Astrocyte of the cerebellum (primary cell): ENCODE data around the gene UBA52.
A peak's percentile ranks its signal among the peaks of the same experiment; 100 is the strongest.

Experiments used
- DNase-seq: peaks from one replicate; pipeline ENCODE4 v3.0.0-alpha.2; 2011; ENCODE audit warnings: low read depth
- H3K4me3 ChIP-seq: 2 replicates; pipeline ENCODE4 v1.5.1; 2011; ENCODE audit warnings: mild to moderate bottlenecking, low read depth, low read length, moderate library complexity
- in situ Hi-C: cut with HindIII; loops from 2 replicates; pipeline ENCODE4 v1.10.0; 2017; ENCODE audit warnings: low sequenced_read_pairs
- TF ChIP-seq, protein P1 (sequence below): IDR thresholded peaks from 2 replicates; pipeline ENCODE4 v1.5.1; 2012; ENCODE audit warnings: low read length, low read depth, moderate library complexity, mild to moderate bottlenecking; ENCODE audit errors: missing control alignments

Gene UBA52

DNA sequence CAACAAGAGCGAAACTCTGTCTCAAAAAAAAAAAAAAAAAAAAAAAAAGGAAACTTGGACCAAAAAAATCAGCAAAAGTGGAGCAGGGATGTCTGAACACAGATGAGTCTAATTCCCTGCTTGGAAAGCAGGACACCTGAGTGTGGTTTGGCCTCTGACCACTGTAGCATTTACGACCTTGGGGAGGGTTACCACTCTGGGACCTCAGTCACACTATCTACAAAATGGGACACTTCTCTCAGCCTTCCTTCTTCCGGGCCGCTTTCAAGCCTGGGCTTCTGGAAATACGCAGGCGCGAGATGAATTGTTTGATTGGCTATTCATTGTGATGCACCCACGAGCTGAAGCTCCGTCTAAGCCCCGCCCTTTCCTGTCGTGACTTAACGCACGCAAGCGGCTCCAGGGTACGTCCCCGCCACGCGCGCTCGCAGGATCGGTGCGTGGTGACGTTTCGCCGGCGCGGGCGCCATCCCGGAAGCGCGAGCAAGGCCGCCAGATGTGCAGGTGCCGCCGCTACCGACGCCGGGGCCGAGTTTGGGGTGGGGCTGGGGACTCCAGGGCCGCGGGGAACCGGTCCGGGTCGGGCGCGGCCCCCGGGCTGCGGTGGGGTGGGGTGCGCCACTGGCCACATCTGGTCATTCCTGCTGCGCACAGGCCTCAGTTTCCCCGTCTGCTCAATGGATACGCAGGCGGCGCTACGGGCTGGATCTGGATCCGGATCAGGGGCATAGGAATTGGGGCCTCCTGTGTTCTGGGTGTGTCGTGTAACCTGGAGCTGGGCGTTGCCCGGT lies 14.1 kb upstream of the UBA52 start, which contains the start of gene KXD1:
TSS of gene KXD1 (plus strand) at position 460 of the 791 bp plus-strand sequence. CDS start 4,187 bp downstream, outside the sequence.
- peak within 1 kb of the TSS; percentile 83 for H3K4me3 ChIP-seq
- TF ChIP-seq, protein P1, sequence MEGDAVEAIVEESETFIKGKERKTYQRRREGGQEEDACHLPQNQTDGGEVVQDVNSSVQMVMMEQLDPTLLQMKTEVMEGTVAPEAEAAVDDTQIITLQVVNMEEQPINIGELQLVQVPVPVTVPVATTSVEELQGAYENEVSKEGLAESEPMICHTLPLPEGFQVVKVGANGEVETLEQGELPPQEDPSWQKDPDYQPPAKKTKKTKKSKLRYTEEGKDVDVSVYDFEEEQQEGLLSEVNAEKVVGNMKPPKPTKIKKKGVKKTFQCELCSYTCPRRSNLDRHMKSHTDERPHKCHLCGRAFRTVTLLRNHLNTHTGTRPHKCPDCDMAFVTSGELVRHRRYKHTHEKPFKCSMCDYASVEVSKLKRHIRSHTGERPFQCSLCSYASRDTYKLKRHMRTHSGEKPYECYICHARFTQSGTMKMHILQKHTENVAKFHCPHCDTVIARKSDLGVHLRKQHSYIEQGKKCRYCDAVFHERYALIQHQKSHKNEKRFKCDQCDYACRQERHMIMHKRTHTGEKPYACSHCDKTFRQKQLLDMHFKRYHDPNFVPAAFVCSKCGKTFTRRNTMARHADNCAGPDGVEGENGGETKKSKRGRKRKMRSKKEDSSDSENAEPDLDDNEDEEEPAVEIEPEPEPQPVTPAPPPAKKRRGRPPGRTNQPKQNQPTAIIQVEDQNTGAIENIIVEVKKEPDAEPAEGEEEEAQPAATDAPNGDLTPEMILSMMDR, result no peak
- in situ Hi-C loops, result no loop called here
- peak; percentile 96 for DNase-seq

DNA sequence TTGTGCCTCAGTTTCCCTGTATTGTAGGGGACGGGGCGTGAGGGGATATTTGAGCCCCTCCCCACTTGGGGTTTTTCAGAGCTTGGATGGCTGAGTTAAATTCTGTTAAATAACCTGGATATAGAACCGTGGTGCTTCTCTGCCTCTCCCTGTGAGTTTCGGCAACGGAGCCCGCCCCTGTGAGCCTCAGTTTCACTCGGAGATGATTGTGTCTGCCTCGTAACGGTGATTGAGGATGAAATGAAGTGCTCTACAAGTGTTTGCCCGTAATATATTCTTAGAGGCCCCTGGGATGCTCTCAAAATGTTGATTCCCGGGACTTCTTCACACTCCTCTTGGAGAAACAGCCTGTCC lies 13.5 kb upstream of the UBA52 start:
- TF ChIP-seq, protein P1, result no peak
- DNase-seq, result no peak
- H3K4me3 ChIP-seq, result peak overlapping the region; percentile 83
- in situ Hi-C loops, result no loop called here

DNA sequence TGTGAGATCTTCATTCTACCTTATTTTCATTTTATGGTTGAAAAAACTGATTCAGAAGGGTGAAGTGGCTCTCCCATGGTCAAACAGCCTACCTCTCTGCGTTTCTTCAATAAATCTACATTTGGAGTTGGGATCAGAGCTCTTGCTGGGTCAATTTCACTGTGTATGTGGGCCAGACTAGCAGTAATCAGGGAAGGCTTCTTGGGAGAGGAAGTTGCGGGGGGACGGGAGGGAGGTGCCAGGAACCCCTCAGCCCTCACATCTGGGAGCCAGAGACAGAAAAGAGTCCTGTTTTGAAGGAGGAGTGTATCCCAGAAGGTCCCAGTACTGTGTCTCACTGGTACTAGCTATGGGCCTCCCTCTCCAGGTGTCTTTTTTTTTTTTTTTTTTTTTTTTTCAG lies 13.1 kb upstream of the UBA52 start:
- no peak for DNase-seq
- peak overlapping the region; percentile 83 for H3K4me3 ChIP-seq
- in situ Hi-C loops, result no loop called here
- TF ChIP-seq, protein P1, result no peak

DNA sequence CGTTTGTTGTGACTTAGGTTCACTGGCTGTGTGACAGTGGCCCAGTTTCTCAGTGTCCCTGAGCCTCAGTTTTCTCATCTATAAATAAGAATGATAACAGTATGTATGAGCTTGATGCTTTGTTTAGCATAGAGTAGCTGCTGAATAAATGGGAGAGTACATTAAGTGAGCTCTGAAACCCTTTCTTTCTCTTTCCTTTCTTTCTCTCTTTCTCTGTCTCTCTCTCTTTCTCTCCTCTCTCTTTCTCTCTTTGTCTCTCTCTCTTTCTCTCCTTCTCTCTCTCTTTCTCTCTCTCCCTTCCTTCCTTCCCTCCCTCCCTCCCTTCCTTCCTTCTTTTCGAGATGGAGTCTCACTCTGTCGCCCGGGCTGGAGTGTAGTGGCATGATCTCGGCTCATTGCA lies 12.0 kb upstream of the UBA52 start:
- no peak for DNase-seq
- in situ Hi-C loops, result no loop called here
- no peak overlapping the region for H3K4me3 ChIP-seq
- TF ChIP-seq, protein P1, result no peak

DNA sequence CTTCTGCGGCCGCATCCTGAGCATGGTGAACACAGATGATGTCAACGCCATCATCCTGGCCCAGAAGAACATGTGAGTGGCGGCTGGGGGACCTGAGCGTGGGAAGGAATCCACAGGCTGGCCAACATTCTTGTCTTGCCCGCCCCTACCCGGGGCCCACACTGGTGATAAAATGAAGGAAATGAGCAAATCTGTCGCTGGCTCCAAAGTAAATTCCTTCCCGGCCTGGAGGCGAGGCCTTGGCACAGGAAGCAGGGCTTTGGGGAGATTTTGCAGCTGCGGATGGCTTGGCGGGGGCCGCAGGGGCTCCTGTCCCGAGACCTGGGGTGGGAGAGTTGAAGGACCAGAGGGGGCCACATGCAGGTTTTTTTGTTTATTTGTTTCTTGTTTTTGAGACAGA lies 9.6 kb upstream of the UBA52 start:
- DNase-seq, result no peak
- no peak overlapping the region for H3K4me3 ChIP-seq
- TF ChIP-seq, protein P1, result no peak
- in situ Hi-C loops, result no loop called here

DNA sequence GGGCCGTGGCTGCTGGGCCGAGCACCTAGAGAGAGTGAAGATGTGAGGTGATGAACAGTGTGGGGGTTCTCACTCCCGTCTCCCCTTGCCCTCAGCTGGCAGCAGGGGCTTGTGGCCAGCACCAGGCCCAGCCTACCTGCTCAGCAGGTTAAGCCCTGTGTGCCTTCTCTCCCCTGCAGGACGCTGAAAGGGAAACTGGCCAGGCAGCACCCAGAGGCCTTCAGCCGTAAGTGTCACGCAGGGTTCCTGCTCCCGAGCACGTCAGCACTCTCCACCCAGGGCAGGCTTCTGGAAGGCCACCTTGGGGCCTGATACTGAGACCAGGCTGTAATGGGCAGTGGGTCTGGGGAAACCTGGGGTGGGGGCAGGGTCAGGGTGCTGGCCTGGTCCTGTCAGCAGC lies 4.7 kb upstream of the UBA52 start:
- H3K4me3 ChIP-seq, result no peak overlapping the region
- DNase-seq, result no peak
- TF ChIP-seq, protein P1, result no peak
- in situ Hi-C loops, result no loop called here
